Hematopoietic multipotent progenitor cell treated with erythropoietin and hydrocortisone succinate and interleukin-3 and kit ligand, for 15 days (in vitro differentiated cells): Measurements from ENCODE around the gene ZMIZ1.

Experiments
- DNase-seq: peaks from one replicate; pipeline ENCODE4 v3.0.0-alpha.2; 2015; ENCODE audit warnings: low spot score

ZMIZ1 gene

GRCh38 chr10:79099898-79100448, 31.2 kb downstream of the ZMIZ1 start:
- no peak for DNase-seq

DNA sequence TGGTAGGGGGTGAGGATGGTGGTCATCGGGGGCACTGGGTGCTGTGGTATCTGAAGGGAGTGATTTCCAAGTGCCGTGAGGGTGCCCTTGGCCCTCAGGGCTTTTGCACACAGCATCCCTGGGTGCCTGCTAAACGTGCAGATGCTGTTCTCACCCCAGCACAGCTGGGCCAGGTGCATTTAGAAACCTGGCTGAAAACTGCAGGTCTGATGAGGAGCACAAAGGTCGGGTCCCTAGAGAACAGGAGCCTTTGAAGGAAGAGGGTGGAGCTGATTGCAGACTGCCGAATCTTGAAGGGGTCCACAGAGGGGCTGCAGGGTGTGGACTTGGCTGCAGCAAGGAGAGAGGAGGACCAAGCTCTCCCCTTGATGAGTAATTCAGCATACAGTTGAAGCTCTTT, 32.0 kb downstream of the ZMIZ1 start:
- DNase-seq, result no peak

- no peak for DNase-seq
Observed at GRCh38 chr10:79101560-79102497, 33.1 kb downstream of the ZMIZ1 start.

GRCh38 chr10:79102498-79102874, 33.7 kb downstream of the ZMIZ1 start:
- no peak for DNase-seq

DNA sequence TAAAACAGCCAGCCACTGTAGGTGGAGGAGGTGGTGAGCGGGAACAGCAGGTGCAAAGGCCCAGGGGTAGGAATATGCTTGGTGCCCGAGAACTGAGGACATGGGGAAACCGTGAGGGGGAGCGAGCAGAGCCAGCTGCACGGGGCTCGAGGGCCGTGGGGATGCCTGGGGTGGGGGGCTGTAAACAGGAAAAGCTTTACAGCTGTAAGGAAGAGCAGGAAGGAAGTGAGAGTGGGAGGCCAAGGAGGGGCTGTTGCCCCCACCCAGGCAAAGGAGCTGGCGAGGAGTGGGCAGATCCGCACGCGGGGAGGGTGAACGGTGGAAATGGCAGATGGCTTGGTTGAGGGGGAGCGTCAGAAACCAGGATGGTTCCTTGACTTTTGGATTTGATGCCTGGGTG, 34.4 kb downstream of the ZMIZ1 start:
- no peak for DNase-seq

DNA sequence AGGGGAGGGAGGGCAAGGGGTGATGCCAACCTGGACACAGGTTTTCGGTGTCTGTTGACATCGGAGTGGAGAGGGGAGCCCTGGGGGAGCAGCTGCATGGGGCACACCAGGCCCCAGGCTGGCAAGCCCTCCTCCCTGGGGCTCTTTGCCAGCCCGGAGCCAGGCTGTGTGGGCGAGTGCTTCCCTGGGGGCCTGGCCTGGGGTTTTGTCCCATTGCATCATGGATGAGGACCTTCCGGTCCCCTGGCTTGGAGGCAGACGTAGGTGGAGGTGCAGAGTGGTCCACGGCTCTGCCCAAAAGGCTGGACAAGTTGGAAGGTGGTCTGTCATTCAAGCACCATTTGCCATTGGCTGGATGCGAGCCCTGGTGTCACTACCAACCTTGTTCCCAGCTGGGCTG, 34.8 kb downstream of the ZMIZ1 start:
- no peak for DNase-seq

GRCh38 chr10:79105150-79105739, 36.5 kb downstream of the ZMIZ1 start:
- DNase-seq, result no peak

- DNase-seq, result no peak
Observed at GRCh38 chr10:79105818-79106217, 37.1 kb downstream of the ZMIZ1 start.

- DNase-seq, result no peak
Observed at GRCh38 chr10:79106256-79107050, 37.7 kb downstream of the ZMIZ1 start.

DNA sequence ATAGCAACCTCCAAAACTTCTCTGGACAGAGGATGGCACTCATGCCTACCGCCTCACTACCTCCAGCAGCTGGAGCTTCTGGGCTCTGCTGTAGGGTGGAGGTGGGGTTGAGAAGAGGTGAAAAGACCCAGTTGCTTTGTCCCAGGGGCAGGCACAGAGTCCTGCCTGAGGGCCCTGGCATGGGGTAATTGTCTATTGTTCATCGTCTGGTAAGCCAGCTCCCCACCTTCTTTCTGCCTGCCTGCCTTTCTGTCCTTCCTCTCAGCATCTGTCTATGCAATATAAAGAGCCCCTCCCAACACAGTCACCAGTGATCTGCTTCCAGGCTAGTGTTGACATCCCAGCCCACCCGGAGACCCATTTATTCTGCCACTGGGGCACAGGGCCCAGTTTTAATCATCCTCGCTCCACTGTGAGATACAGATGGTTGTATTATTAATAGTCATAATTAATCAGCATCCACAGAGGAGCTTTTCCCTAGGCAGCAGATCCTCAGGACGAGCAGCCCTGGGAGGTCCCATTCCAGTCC, 39.0 kb downstream of the ZMIZ1 start:
- DNase-seq, result no peak

DNA sequence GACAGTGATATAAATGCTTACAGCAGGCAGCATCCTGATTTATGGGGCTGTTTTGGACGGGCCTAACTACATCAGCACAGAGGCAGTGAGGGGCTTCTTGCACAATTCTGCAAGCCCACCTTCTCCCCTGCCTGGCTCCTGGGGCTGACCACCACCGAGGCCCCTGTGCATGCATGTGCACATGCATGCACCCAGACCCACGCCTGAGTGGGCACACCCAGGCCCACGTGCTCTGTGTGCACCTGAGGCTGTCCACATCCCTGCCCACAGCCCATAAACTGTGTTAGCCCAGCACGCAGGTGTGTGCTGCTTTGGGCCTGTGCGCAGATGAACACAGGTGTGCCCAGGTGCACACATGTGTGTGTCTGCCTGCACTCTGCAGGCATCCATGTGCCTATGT, 40.0 kb downstream of the ZMIZ1 start:
- DNase-seq, result no peak

DNA sequence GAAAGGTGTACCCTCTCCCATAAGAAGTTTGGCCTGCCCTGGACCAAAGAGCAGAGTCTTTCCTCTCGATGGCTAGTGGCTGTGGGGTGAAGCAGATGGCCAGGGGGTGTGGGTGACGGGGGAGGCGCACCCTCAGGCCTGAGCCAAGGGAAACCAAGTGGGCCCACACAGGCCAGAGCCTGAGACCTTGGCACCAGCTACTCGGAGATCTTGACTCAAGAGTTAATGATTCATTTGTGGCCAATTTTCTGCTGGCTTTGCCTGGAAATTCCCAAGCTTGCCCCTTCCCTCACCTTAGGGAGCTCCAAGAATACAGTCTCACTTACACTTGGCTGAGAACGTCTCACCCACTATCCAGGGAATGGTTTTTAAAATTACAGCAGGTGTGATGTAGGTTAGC, 42.7 kb downstream of the ZMIZ1 start:
- DNase-seq, result no peak

GRCh38 chr10:79111846-79112614, 43.3 kb downstream of the ZMIZ1 start:
- no peak for DNase-seq

DNA sequence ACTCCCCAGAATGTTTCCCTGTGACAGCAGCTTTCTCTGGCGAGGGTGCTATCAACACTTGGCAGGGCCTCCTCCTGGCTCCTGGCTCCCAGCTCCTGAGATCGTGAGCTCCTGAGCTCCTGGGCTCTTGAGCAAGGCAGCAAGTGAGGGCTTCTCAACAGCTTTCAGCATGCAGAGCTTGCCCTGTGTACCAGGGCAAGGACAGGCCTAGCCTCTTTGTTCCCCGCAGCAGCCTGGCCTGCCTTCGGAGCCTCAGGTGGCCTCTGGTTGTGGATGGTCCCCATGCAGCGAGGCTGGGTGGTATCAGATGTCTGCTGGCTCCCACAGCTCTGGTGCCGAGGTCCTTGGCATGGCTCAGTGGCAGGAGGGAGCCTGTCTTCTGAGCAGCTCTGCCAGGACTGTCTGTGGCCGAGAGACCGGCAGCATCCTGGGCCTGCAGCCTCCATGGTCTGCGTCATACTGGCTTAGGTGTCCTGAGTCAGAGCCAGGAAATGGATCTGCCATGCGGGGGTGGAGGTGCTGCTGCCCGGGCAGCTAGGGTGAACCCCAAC, 44.2 kb downstream of the ZMIZ1 start:
- no peak for DNase-seq

- no peak for DNase-seq
Observed at GRCh38 chr10:79113827-79114226, 45.1 kb downstream of the ZMIZ1 start.

- no peak for DNase-seq
Observed at GRCh38 chr10:79115302-79115701, 46.5 kb downstream of the ZMIZ1 start.

DNA sequence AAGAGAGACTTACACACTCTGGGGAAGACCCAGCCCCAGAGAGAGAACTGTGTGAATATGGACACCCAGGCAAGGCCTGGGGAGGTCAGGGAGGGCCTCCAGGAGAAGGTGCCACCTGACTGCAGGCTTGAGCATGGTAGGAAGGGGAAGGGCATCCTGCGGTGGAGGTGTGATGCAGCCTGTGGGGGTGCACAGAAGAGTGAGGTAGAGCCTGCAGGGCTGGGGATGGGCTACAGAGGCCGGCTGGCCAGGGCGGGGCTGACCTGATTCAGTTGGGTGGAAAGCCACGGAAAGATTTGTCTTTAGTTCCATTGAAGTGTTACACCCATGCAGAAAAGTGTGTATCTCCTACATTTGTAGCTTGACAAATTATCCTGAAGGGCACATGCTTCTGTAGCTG, 47.6 kb downstream of the ZMIZ1 start:
- DNase-seq, result no peak

- no peak for DNase-seq
Observed at GRCh38 chr10:79116801-79117723, 48.3 kb downstream of the ZMIZ1 start.

DNA sequence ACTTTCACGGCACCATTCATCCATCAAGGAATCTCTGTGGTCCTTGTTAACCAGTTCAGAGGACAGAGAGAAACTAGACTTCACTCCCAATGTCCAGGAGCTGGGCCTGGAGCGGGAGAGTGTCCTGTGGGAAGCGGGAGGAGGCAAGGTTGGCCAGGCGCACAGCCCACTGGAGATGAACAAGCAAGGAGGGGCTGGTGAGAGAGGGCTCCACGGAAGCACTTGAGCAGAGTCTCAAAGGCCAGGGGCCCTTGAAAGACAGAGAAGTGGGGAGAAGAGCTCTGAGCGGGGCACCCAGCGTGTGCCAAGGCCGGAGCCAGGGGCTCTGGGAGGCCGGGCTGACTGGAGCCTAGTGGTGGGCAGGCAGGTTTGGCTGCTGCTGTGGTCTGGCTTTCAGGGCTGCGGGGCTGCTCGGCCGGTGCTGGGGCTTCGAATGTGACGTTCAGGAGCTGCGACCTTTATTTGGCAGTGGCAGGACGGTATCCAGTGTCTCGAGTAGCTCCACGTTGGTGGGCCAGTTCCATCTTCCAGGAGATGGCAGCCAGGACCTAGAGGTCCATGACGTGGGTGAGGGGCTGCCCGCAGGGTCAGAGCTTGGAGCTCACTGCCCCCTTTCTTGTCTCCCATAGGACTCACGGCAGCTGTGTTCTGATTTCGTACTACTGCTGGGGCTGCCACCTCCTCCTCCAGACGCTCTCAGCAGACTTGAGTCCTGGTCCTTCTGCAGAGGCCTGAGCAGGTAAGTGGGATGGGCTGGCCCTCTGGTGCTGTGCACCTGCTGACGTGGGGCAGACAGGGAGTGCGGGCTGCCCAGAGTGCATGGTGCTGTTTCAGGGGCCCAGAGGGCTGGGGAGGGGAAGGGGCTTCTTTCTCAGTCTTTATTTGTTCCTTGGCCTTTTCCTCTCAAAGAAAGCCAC, 49.8 kb downstream of the ZMIZ1 start:
- DNase-seq, result no peak
